HepG2 (cell line): ENCODE measurements around the gene DLX1. TPM values are rescaled to one million over a fixed set of nuclear protein-coding genes. Genes with fewer than 3 reads are reported as not detected.

Source experiments
- ATAC-seq: fragments of 200-7000 bp; cut with Tn5 transposase; 3 replicates; pipeline ENCODE4 v1.9.1; 2020; ENCODE audit warnings: mild to moderate bottlenecking, moderate library complexity
- BruUV-seq: library from RNA; stranded (reverse); fragments of 400-500 nt; replicated peaks from 2 replicates; lab custom pipeline; 2021; lab: Mats Ljungman, UMichigan
- CTCF ChIA-PET: fragments of 300-600 bp; formaldehyde crosslinking; extraction: SDS; loops from one replicate; lab custom pipeline; 2021; ENCODE audit warnings: low total read pairs, inconsistent platforms, low intra/inter-chr PET ratio; lab: Yijun Ruan, JAX
- POLR2A ChIA-PET: fragments of 350-600 bp; sonication (Branson Sonifier 250); formaldehyde crosslinking; loops from one replicate; lab custom pipeline; 2020; ENCODE audit warnings: antibody characterized with exemption, inconsistent platforms; lab: Yijun Ruan, JAX
- DNase-seq: peaks from one replicate; pipeline ENCODE4 v3.0.0-alpha.2; 2015; ENCODE audit warnings: low spot score
- FAIRE-seq: peaks from 3 replicates; lab custom pipeline; 2011; peaks lifted over from hg19 to GRCh38; lab: Jason Lieb, UNC
- H2AFZ ChIP-seq: one replicate; pipeline ENCODE4 v1.6.1; 2011; ENCODE audit warnings: low read length, inconsistent platforms
- H3K27ac ChIP-seq: fragments of 300-600 bp; 3 replicates; pipeline ENCODE4 v1.8.0; 2011; ENCODE audit warnings: mixed run types, mild to moderate bottlenecking, mixed read lengths, low read length, inconsistent platforms; ENCODE audit not compliant: insufficient read depth; ENCODE audit errors: extremely low read length
- H3K27me3 ChIP-seq, 2 experiments: fragments of 200-600 bp in 1 of 2; 2 replicates in 1 of 2; 3 replicates in 1 of 2; pipeline versions ENCODE4 v1.6.0 to v1.8.0; 2011; ENCODE audit warnings: low read length in 2 of 2, mild to moderate bottlenecking in 2 of 2, moderate library complexity in 2 of 2, inconsistent platforms in 1 of 2; ENCODE audit not compliant: insufficient read depth in 2 of 2, control insufficient read depth in 1 of 2
- H3K36me3 ChIP-seq, 2 experiments: fragments of 200-600 bp in 1 of 2; replicated peaks in 1 of 2; 2 replicates in 1 of 2; 3 replicates in 1 of 2; pipeline versions ENCODE4 v1.5.1 to v1.8.0; 2011; ENCODE audit warnings: low read length in 2 of 2, inconsistent platforms in 1 of 2; ENCODE audit not compliant: insufficient read depth in 2 of 2, control insufficient read depth in 1 of 2
- H3K4me1 ChIP-seq: 2 replicates; pipeline ENCODE4 v1.5.1; 2012; ENCODE audit warnings: low read length, inconsistent platforms; ENCODE audit not compliant: insufficient read depth
- H3K4me2 ChIP-seq: 2 replicates; pipeline ENCODE4 v1.6.0; 2011; ENCODE audit warnings: low read depth, low read length, inconsistent platforms
- H3K4me3 ChIP-seq, 3 experiments: fragments of 200-600 bp in 1 of 3; sonication (generic), shearing (Covaris generic) in 1 of 3; replicated peaks in 1 of 3; 2 replicates each; pipeline ENCODE4 v1.5.1; 2011 to 2016; ENCODE audit warnings: low read length in 3 of 3, inconsistent platforms in 2 of 3, low read depth in 2 of 3, mild to moderate bottlenecking in 2 of 3, control low read depth in 1 of 3, mixed read lengths in 1 of 3; ENCODE audit not compliant: insufficient read depth in 1 of 3
- H3K79me2 ChIP-seq: one replicate; pipeline ENCODE4 v1.6.1; 2011; ENCODE audit warnings: low read length, inconsistent platforms; ENCODE audit not compliant: insufficient read depth
- H3K9ac ChIP-seq: 2 replicates; pipeline ENCODE4 v1.6.0; 2011; ENCODE audit warnings: mild to moderate bottlenecking, low read depth, low read length, inconsistent platforms; ENCODE audit not compliant: insufficient read depth
- H3K9me3 ChIP-seq: 2 replicates; pipeline ENCODE4 v1.5.1; 2012; ENCODE audit warnings: mild to moderate bottlenecking, low read length
- H4K20me1 ChIP-seq: 2 replicates; pipeline ENCODE4 v1.6.0; 2011; ENCODE audit warnings: inconsistent platforms, mild to moderate bottlenecking, low read length, moderate library complexity; ENCODE audit not compliant: insufficient read depth
- ARNTL ChIP-seq: sonication (generic); formaldehyde crosslinking; IDR thresholded peaks from 2 replicates; pipeline ENCODE4 v1.4.0; 2020; ENCODE audit warnings: mild to moderate bottlenecking, missing genetic modification reagents
- E2F1 ChIP-seq: sonication (generic); formaldehyde crosslinking; IDR thresholded peaks from 2 replicates; pipeline ENCODE4 v1.5.0; 2020; ENCODE audit warnings: missing genetic modification reagents
- FOSL2 ChIP-seq: sonication (generic); formaldehyde crosslinking; IDR thresholded peaks from 2 replicates; pipeline ENCODE4 v1.4.0; 2020; ENCODE audit warnings: missing genetic modification reagents
- HOXA3 ChIP-seq: sonication (generic); formaldehyde crosslinking; IDR thresholded peaks from 2 replicates; pipeline ENCODE4 v1.5.0; 2020; ENCODE audit warnings: missing genetic modification reagents
- KLF16 ChIP-seq, 2 experiments: sonication (generic) in 1 of 2; formaldehyde crosslinking in 1 of 2; IDR thresholded peaks; 2 replicates each; pipeline versions ENCODE4 v1.6.1 to v1.8.0; 2016 to 2023; ENCODE audit warnings: missing genetic modification reagents in 2 of 2, missing compliant biosample characterization in 1 of 2
- MZF1 ChIP-seq: sonication (generic); formaldehyde crosslinking; IDR thresholded peaks from 2 replicates; pipeline ENCODE4 v1.8.1; 2023; ENCODE audit warnings: mild to moderate bottlenecking, missing genetic modification reagents, borderline replicate concordance
- RAD21 ChIP-seq: fragments of 450-650 bp; formaldehyde crosslinking; IDR thresholded peaks from 2 replicates; pipeline ENCODE4 v1.5.0; 2020; ENCODE audit warnings: mild to moderate bottlenecking
- SMC3 ChIP-seq: IDR thresholded peaks from 2 replicates; pipeline ENCODE4 v1.6.1; 2011; ENCODE audit warnings: low read length, improper control_type of control experiment
- SRSF4 ChIP-seq: fragments of 200-400 bp; formaldehyde crosslinking; IDR thresholded peaks from one replicate; pipeline ENCODE4 v1.6.1; 2018; ENCODE audit warnings: mild to moderate bottlenecking, low read depth, low read length, moderate library complexity; ENCODE audit not compliant: poor library complexity, severe bottlenecking
- THAP9 ChIP-seq: sonication (generic); formaldehyde crosslinking; IDR thresholded peaks from 2 replicates; pipeline ENCODE4; 2020; ENCODE audit warnings: missing genetic modification reagents, mild to moderate bottlenecking, borderline replicate concordance
- ZBTB21 ChIP-seq: sonication (generic); formaldehyde crosslinking; IDR thresholded peaks from 2 replicates; pipeline ENCODE4 v1.4.0; 2020; ENCODE audit warnings: missing genetic modification reagents
- WGBS: methylation state at CpG from one replicate; pipeline ENCODE4 v1.1.6; 2017; ENCODE audit warnings: low lambda C conversion rate; 5-methylcytosine and 5-hydroxymethylcytosine counted together
- in situ Hi-C: cut with HindIII; loops from 2 replicates; pipeline ENCODE4 v1.10.0; 2017; ENCODE audit warnings: low pct_unique_long_range_greater_than_20kb; ENCODE audit not compliant: extremely low pct_ligation_motif_present
- intact Hi-C: fragments of 100-400 bp; cut with micrococcal nuclease; formaldehyde crosslinking; loops from one replicate; pipeline ENCODE4 v1.10.0; 2022; ENCODE audit not compliant: unreplicated experiment
- polyA plus RNA-seq, 8 experiments: library from polyadenylated mRNA; depleted of rRNA in 3 of 8; stranded (reverse) in 7 of 8; unstranded in 1 of 8; fragments of >200 nt; fragmentation: Illumina TruSeq in 4 of 8; extraction: Trizol in 4 of 8; gene quantifications; 2 replicates each; pipeline versions ENCODE4 v1.2.1 to v1.2.3, GENCODE V29; 2011 to 2016; ENCODE audit warnings: low read depth in 4 of 8, missing spikeins in 1 of 8, mixed read lengths in 1 of 8; ENCODE audit not compliant: insufficient read depth in 1 of 8
- total RNA-seq, 5 experiments: library from RNA; depleted of rRNA; stranded (reverse); fragments of >200 nt; fragmentation: Illumina TruSeq; extraction: Trizol; gene quantifications; 2 replicates each; pipeline ENCODE4 v1.2.3, GENCODE V29; 2016; ENCODE audit warnings: low read depth in 1 of 5
- TF ChIP-seq, protein P1 (sequence below): IDR thresholded peaks from 2 replicates; pipeline ENCODE4 v1.6.1; 2018; ENCODE audit warnings: missing genetic modification reagents, mild to moderate bottlenecking, missing compliant biosample characterization
- TF ChIP-seq, protein P2 (sequence below): sonication (generic); formaldehyde crosslinking; IDR thresholded peaks from 2 replicates; pipeline ENCODE4 v1.4.0; 2020; ENCODE audit warnings: missing genetic modification reagents
- TF ChIP-seq, protein P3 (sequence below): sonication (generic); formaldehyde crosslinking; IDR thresholded peaks from 2 replicates; pipeline ENCODE4 v1.5.0; 2020; ENCODE audit warnings: mild to moderate bottlenecking, low read depth, missing genetic modification reagents, borderline replicate concordance

Gene DLX1
- total and polyA plus RNA-seq, 2 of the 13 experiments (the other 11 are each of a cell fraction or from before 2014, with no cell fraction given): 0.18 to 0.86 TPM

DNA sequence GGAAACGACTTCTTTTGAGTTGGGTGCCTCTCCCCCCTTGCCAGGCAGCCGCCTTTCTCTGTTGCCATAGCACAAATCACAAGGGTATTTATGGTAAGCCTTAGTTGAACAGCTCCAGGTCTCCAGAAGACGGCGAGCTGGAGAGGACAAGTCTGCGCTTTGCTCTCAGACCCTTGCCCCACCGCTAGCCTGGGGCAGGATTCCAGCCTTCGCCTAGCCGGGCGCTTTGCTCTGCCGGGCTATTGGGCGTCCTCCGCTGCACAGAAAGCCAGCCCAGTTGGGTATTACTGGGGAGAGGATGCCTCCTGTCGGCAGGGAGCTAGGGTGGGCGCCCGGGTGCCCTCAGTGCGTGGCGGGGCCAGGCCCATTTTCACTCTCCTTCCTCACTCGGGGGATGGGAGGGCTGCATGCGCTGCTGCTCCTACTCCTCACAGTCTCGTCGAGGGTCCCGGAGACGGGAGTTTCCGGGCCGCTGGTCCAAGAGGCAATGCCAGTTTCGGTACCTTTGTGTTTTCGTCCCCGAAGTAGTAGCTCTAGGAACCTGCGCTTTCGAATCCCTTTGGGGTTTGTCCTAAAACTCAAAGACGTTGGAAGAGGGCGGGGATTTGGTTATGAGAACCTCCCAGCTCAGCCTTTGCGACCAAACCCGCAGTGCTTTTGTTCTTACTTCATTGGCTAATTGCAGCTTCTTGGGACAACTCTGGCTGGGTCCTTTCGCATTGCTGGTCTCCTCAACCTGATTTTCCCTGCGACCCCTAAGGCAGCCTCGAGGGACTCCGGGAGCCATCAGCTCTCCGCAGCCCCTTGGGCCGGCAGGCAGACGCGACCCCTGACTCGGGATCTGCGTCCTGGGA is 21.0 kb downstream of the DLX1 start:
- H3K9ac ChIP-seq: peak overlapping the region; percentile 54; the same call in 1 of the 2 replicates
- H3K79me2 ChIP-seq: no peaks in the 10 kb centered on the region
- peaks cover 3 to 23% of the 10 kb centered on the region in 2 experiments for H3K27me3 ChIP-seq
- H3K36me3 ChIP-seq: no peaks in the 10 kb centered on the region
- no TSS peak for BruUV-seq
- H3K4me2 ChIP-seq: peak overlapping the region; percentile 100
- in situ Hi-C loops: loop anchor here (5.0 to 10.0 kb wide), 4 partner anchors 149 to 534 kb away; no protein-coding TSS in a partner anchor
- H4K20me1 ChIP-seq: no peaks in the 10 kb centered on the region
- peaks cover 52% of the 10 kb centered on the region for H3K4me1 ChIP-seq
- intact Hi-C loops: loop anchor here (1.0 to 10.0 kb wide), 4 partner anchors 165 to 1132 kb away; no protein-coding TSS in a partner anchor
- DNase-seq (peak; percentile 59), ATAC-seq (peak; percentile 63), FAIRE-seq (no peak)
- H3K4me3 ChIP-seq: peak overlapping the region; percentile 58 to 75 (median 67)
- H3K27ac ChIP-seq: no peak overlapping the region
- H3K9me3 ChIP-seq: no peaks in the 10 kb centered on the region
- WGBS: 20% methylated on average over 36 of the region's 44 CpGs
- peak overlapping the region; percentile 90 for H2AFZ ChIP-seq
- CTCF ChIA-PET: interaction anchor here (0.8 to 1.8 kb wide), 5 partner anchors 149 to 508 kb away, joined by 3 to 15 read pairs (median 6); no protein-coding TSS in a partner anchor
- POLR2A ChIA-PET: interaction anchor here (0.6 to 1.2 kb wide), 3 partner anchors 10 to 321 kb away, joined by 3 to 4 read pairs (median 3); partner anchors contain the start of gene ITGA6
- TF ChIP-seq SRSF4 (no peak), ARNTL (CRISPR knock-in tag) (peak; percentile 38; the same call in 1 of the 2 replicates), THAP9 (CRISPR knock-in tag) (no peak; the same call in 1 of the 2 replicates), ZBTB21 (CRISPR knock-in tag) (no peak), RAD21 (peak; percentile 96), FOSL2 (CRISPR knock-in tag) (peak; percentile 12; the same call in 1 of the 2 replicates), E2F1 (no peak), SMC3 (peak; percentile 55; the same call in 1 of the 2 replicates), HOXA3 (no peak; the same call in 1 of the 2 replicates), MZF1 (0 out of 2 replicates have a peak, but pooled peaks have one; percentile 38), KLF16 (CRISPR knock-in tag; IDR thresholded peaks at IDR 0.05) (no peak)
- TF ChIP-seq, protein P1, sequence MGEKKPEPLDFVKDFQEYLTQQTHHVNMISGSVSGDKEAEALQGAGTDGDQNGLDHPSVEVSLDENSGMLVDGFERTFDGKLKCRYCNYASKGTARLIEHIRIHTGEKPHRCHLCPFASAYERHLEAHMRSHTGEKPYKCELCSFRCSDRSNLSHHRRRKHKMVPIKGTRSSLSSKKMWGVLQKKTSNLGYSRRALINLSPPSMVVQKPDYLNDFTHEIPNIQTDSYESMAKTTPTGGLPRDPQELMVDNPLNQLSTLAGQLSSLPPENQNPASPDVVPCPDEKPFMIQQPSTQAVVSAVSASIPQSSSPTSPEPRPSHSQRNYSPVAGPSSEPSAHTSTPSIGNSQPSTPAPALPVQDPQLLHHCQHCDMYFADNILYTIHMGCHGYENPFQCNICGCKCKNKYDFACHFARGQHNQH (CRISPR knock-in tag): no peak
- TF ChIP-seq, protein P2, sequence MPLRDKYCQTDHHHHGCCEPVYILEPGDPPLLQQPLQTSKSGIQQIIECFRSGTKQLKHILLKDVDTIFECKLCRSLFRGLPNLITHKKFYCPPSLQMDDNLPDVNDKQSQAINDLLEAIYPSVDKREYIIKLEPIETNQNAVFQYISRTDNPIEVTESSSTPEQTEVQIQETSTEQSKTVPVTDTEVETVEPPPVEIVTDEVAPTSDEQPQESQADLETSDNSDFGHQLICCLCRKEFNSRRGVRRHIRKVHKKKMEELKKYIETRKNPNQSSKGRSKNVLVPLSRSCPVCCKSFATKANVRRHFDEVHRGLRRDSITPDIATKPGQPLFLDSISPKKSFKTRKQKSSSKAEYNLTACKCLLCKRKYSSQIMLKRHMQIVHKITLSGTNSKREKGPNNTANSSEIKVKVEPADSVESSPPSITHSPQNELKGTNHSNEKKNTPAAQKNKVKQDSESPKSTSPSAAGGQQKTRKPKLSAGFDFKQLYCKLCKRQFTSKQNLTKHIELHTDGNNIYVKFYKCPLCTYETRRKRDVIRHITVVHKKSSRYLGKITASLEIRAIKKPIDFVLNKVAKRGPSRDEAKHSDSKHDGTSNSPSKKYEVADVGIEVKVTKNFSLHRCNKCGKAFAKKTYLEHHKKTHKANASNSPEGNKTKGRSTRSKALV: 0 out of 2 replicates have a peak, but pooled peaks have one; percentile 42
- TF ChIP-seq, protein P3, sequence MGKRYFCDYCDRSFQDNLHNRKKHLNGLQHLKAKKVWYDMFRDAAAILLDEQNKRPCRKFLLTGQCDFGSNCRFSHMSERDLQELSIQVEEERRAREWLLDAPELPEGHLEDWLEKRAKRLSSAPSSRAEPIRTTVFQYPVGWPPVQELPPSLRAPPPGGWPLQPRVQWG (CRISPR knock-in tag): no peak
